ENCODE results near the gene STAT4.

Gene STAT4

DNA sequence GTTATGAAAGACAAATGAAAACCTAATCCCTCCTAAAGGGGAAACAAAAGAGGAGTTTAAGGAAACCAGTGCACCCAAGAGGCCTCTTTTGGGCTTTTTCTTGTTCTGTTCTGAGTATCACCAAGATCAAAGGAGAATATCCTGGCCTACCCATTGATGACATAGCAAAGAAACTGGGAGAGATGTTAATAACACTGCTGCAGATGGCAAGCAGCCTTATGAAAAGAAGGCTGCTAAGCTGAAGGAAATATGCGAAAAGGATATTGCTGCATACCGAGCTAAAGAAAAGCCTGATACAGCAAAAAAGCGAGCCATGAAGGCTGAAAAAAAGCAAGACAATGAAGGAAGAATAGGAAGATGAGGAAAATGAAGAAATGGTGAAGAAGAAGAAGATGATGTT, 23.6 kb upstream of the STAT4 start:
- DNase-seq (ENCODE audit: low read depth in 3 of 3): no peak

GRCh38 chr2:191173206-191173605, 22.4 kb upstream of the STAT4 start:
- no peak for DNase-seq (ENCODE audit: low read depth in 3 of 3)

DNA sequence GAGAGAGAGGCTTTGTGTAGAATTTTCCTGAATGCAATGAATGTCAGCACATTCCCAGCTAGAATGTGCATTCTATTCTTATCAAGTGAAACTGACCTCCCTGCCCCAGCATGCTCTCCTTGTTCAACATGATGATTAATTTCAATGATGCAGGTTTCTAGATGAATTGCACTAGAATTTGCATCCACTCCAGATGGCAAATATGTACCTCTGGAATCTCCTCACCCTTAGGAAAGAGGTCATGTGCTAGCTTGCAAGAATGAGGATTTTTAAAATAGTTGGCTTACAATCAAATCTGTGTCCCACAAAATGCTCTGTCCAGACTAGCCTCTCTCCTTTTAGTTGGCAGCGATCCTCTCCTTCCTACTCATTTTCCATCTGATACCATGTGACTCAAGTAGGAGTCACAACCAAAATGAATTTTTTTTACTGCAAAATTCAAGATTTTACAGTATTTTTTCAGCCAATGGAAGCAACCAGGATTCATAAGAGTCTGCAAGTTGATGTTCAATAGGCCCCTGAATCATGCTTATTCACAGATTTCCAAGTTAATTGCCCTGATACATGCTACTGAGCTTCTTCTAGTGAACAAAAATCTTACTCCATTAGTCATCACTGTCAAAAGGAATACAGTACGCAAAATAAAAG, 21.0 kb upstream of the STAT4 start:
- DNase-seq (ENCODE audit: low read depth in 3 of 3): no peak

DNA sequence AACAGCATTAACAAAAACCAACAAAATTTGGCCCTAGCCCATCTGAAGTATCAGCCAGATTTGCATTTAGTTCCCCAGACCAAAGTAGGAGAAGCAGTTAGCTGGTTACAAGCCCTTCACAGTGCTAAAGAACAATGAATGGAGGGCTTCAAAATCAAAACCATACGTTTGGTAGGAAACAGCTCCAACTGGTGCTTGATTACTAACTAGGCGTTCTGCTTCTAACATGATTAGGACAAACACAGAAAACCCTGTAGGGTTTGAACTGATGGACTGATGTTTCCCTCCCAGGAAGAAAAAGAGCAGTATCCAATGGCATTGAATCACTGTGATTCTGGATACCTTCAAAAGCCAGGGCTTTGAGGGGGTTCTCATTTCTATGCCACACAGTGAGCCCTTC, 20.5 kb upstream of the STAT4 start:
- no peak for DNase-seq (ENCODE audit: low read depth in 3 of 3)

DNA sequence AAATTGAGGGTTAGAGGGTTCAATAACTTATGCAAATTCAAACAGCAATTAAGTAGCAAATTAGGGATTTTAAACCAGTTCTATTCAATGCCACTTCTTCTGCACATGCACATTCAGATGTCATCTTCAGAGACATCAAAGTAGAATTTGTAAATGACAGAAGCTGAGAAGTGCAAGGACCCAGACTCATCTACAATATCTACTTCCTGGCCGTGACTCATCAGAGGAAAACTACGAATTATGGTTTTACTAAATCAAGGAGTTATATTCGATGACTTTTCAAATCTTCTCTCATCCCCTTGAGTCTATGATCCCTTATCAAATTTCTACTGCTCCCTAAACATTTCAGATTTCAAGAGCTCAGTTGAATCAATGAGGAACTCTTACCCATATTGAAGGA, 20.0 kb upstream of the STAT4 start:
- no peak for DNase-seq (ENCODE audit: low read depth in 3 of 3)

DNA sequence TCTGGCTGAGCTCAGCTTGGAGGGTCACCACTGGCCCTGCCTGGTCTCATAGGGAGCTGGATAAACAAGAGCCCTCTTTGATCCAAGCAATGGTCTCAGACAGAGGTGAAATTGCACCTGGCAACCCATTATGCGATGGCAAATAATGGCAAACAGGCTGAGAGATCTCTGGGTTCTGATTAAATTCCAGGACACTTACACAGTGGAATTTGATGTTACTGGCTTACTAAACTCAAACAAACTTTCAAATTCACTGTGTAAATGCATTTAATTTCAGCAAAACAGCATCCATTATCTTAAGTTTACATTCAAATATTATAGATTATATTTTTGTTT, 19.5 kb upstream of the STAT4 start:
- no peak for DNase-seq (ENCODE audit: low read depth in 3 of 3)

DNA sequence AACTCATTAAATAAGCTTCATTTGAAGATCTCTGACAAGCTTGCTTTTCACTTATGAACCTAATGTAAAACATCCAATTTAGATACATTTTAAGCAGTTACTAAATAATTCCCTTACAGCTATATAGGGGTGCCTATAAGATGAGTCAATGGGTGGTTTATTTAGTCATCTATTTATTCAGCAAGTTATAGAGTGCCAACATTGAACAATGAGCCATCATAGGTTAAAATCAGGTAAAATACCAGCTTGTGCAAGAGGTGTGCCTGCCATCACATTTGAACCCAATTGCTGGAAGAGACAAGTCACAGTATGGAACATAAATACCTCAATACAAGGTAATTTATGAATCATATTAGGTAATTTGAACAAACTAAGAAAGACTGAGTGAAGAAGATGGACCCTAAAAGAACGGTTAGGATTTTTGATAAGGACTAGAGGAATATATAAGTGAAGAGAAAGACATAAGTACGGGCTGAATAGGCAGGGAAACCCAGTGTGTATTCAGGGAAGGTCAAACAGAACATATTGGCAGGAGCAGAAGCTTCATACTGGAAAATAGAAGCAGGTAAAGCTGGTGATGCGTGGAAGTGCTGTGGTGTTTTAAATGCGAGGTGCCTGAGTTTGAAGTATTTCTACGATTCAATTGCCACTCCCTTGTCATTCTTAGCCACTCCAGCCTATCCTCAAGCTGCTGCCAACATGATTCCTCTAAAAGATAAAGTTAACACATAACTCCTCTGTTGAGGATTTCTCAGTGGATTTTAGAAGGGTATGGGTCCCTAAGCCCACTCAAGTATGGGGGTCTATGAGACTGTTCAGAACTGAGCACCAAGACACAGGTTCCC, 18.9 kb upstream of the STAT4 start:
- no peak for DNase-seq (ENCODE audit: low read depth in 3 of 3)

- DNase-seq (ENCODE audit: low read depth in 3 of 3): no peak
These were observed 17.0 kb upstream of the STAT4 start for GRCh38 chr2:191167766-191168165.

DNA sequence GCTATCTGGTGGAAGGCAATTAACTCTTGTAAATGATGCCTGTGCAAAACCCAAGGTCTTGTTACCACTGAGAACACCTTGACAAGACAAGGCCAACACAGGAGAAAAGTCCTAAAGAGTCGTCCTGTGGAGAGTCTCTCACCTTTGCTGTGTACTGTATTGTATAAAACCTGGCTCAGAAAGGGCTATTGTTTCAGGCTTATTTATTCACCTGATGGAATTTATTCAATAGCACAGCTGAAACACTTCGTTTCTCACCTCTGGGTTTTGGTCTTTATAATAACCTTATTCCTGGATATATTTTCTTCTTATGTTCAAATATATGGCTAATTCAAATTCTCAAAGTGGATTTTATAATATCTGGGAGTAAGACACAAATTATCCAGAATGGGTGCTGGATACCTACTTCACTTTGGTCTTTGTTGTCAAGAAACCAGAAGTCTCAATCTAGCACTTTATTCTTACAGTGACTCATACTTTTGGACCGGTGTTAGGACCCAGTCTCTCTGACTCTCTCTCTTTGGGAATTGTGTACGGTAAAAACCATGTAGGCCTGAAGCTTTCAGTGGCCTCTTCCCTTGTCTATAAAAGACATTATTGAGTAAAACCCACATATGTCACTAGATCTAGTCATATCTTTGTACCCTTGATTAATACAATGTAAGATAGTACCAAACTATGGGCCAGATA, 16.1 kb upstream of the STAT4 start:
- no peak for DNase-seq (ENCODE audit: low read depth in 3 of 3)

GRCh38 chr2:191166111-191166755, 15.4 kb upstream of the STAT4 start:
- no peak for DNase-seq (ENCODE audit: low read depth in 3 of 3)

- no peak for DNase-seq (ENCODE audit: low read depth in 3 of 3)
These were observed 14.4 kb upstream of the STAT4 start for GRCh38 chr2:191165176-191165643.

DNA sequence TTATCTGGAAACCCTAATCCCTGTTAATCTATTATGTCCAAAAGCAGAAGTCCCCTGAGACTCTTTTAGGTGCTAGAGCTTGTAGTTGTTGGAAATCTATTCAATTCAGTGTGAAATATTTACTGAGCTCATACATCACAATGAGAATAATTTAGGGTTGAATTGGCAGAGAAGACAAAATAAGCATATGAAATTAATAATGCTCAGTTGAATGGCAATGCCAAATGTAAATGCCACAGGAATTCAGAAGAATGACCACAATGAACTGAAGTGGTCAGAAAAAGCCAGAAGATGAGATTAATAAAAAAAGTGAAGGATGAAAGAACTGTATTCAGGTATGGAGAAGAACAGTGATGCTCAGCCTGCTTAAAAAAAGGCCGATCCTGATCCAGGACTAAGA, 8.0 kb upstream of the STAT4 start:
- no peak for DNase-seq (ENCODE audit: low read depth in 3 of 3)

- no peak for DNase-seq (ENCODE audit: low read depth in 3 of 3)
These were observed 7.4 kb upstream of the STAT4 start for GRCh38 chr2:191158193-191158592.

GRCh38 chr2:191155608-191156071, 4.8 kb upstream of the STAT4 start:
- no peak for DNase-seq (ENCODE audit: low read depth in 3 of 3)

GRCh38 chr2:191153716-191154115, 2.9 kb upstream of the STAT4 start:
- no peak for DNase-seq (ENCODE audit: low read depth in 3 of 3)

DNA sequence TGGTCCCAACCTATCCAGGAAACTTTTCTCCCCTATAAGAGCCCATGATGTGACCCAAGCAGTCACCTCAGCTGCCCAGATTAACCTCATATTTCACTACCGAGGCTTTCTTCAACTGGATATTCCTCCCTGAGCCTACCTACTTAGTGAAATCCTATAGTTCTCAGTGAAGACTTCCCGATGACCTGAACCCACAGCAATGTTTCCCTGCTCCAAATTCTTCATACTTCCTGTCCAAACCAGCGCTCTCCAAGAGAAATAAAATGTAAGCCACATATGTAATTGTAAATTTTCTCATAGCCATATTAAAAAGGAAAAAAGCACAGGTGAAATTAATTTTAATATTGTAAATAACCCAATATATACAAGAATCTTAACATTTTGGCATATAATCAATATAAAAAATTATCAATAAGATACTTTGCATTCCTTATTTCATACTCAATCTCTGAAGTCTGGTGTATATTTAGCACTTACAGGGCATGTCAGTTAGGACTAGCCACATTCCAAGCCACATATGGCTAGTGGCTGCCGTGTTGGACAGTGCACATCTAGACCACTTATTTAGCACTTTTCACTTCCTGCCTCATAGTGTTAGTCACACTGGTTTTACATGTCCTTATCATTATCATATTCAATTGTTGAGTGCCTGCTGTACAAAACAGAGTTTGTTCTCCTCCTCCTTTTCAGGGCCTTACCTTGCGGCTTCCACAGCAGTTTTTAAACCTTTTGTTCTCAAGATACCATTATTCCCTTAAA, 1.9 kb upstream of the STAT4 start:
- DNase-seq (ENCODE audit: low read depth in 3 of 3): no peak

DNA sequence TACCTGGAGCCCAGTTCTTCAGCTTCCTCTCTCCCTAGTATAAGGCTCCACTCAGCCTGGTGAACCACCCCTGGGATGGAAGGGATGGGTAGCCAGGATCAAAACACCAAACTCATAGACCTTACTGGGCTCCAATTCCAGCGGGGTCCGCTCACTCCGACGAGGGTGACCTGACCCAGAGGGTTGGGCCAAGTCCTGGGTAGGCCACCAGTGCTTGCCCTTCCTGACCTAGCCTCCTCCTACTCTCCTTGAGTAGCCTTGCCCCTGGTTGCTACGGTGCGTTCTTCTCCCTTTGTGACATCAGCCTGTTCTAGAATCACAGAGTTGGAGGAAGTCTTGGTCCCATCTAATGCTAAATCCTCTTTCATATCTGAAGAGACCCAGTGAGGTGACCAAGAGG, 537 bp upstream of the STAT4 start:
- DNase-seq (ENCODE audit: low read depth in 3 of 3): no peak

GRCh38 chr2:191150230-191150599, 579 bp downstream of the STAT4 start:
- no peak for DNase-seq (ENCODE audit: low read depth in 3 of 3)

GRCh38 chr2:191149391-191149790, 1.4 kb downstream of the STAT4 start:
- DNase-seq (ENCODE audit: low read depth in 3 of 3): no peak

DNA sequence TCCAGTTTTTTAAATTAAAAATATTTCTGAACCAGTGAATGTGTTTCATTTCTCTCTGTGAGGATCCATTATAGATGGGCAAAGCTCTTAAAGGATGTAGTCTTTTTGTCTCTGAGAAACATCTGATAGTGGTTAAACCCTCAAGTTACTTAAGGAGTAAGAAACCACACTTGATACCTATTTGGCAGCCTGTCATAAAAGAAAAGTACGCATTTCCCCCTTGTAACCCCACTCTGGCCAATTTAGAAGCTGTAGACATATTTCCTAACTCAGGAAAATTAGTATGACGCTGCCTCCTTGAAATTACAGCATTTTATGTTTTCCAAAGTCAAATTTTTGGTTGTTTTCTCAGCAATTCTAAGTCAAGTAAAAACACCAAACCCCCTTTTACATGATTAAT, 2.0 kb downstream of the STAT4 start:
- DNase-seq (ENCODE audit: low read depth in 3 of 3): no peak

DNA sequence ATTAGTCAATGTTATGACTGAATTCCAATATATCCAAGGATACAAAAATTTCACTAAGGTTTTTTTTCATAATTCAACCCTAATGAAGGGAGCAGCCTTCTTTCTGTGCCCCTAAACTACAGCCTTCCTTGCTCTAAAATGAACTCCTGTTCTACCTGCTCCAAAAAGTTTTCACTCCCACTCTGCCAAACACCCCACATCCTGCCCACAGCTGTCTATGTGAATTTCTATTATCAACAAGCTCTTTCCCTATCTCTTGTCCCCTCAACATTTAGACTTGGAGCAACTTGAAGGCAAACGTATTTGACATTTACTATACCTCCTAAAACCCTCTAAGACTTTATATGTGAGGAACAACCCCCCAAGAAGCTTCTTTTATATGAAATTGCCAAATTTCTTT, 2.5 kb downstream of the STAT4 start:
- no peak for DNase-seq (ENCODE audit: low read depth in 3 of 3)

Data from stimulated activated CD4-positive, alpha-beta T cell treated with anti-CD3 and anti-CD28 coated beads, TNF-alpha, amount 100 ng/mL, for 4 hours (primary cell).